Stimulated activated naive B cell treated with anti-CD40 and anti-IgM and Interleukin-4, amounts not matched to agents 10 μg/mL and 1 μg/mL and 100 μg/mL, for 72 hours (primary cell): Measurements from ENCODE around the gene UBAP2L.
"Not testable (repeated sequence)": the region's sequence is repeated elsewhere in the genome, so short reads cannot be mapped to it uniquely, and the experiment has no call there.

ENCODE experiments used
- ATAC-seq, 2 donors: fragments of 150-1000 bp; cut with Tn5 transposase; replicated peaks; 2 replicates each; pipeline ENCODE4 v1.10.0; 2021; ENCODE audit warnings: moderate library complexity in 1 of 2
- DNase-seq: peaks from one replicate; pipeline ENCODE4 v3.0.0; 2021
- H3K27ac Mint-ChIP-seq: one replicate; pipeline ENCODE4 v1.8.0; 2022; ENCODE audit warnings: mild to moderate bottlenecking, mixed read lengths
- H3K27me3 Mint-ChIP-seq, 2 donors: one replicate each; pipeline ENCODE4 v1.8.0; 2022; ENCODE audit warnings: mixed read lengths in 2 of 2
- H3K36me3 Mint-ChIP-seq, 2 donors: one replicate each; pipeline ENCODE4 v1.8.0; 2022; ENCODE audit warnings: mixed read lengths in 2 of 2, mild to moderate bottlenecking in 1 of 2
- H3K4me1 Mint-ChIP-seq, 2 donors: one replicate each; pipeline ENCODE4 v1.8.0; 2022; ENCODE audit warnings: mixed read lengths in 2 of 2, mild to moderate bottlenecking in 1 of 2
- H3K4me3 Mint-ChIP-seq, 2 donors: one replicate each; pipeline ENCODE4 v1.8.0; 2022; ENCODE audit warnings: mild to moderate bottlenecking in 2 of 2, mixed read lengths in 2 of 2, moderate library complexity in 1 of 2
- H3K9me3 Mint-ChIP-seq, 2 donors: one replicate each; pipeline ENCODE4 v1.8.0; 2022; ENCODE audit warnings: mixed read lengths in 2 of 2, mild to moderate bottlenecking in 1 of 2

The UBAP2L gene

GRCh38 chr1:154219541-154219940, 1.2 kb upstream of the UBAP2L start:
- Mint-ChIP-seq H3K4me1 (peaks cover 24 to 60% of the 10 kb centered on the region in 2 donors), H3K36me3 (peaks cover 34 to 48% of the 10 kb centered on the region in 2 donors), H3K27ac (peak overlapping the region; percentile 99), H3K27me3 (no peaks in the 10 kb centered on the region), H3K4me3 (peak overlapping the region; percentile 95 to 96), H3K9me3 (no peaks in the 10 kb centered on the region)
- ATAC-seq (no peak), DNase-seq (no peak)

GRCh38 chr1:154220970-154221277, 169 bp downstream of the UBAP2L start:
- Mint-ChIP-seq H3K4me1 (peaks cover 30 to 72% of the 10 kb centered on the region in 2 donors), H3K27me3 (no peaks in the 10 kb centered on the region), H3K36me3 (peaks cover 40 to 54% of the 10 kb centered on the region in 2 donors), H3K9me3 (no peaks in the 10 kb centered on the region), H3K27ac (peak overlapping the region; percentile 99), H3K4me3 (peak overlapping the region; percentile 95 to 96)
- DNase-seq (no peak), ATAC-seq (no peak)

- peaks cover 33 to 72% of the 10 kb centered on the region in 2 donors for H3K4me1 Mint-ChIP-seq
- H3K9me3 Mint-ChIP-seq: no peaks in the 10 kb centered on the region
- no peaks in the 10 kb centered on the region for H3K27me3 Mint-ChIP-seq
- H3K27ac Mint-ChIP-seq: peak overlapping the region; percentile 99
- ATAC-seq (peak; percentile 33 to 39), DNase-seq (peak; percentile 48)
- H3K36me3 Mint-ChIP-seq: peaks cover 40 to 55% of the 10 kb centered on the region in 2 donors
- peak overlapping the region; percentile 95 to 96 for H3K4me3 Mint-ChIP-seq
Observed at GRCh38 chr1:154221278-154222001, 685 bp downstream of the UBAP2L start.

GRCh38 chr1:154222518-154222917, 1.8 kb downstream of the UBAP2L start:
- peak overlapping the region; percentile 99 for H3K27ac Mint-ChIP-seq
- H3K27me3 Mint-ChIP-seq: no peaks in the 10 kb centered on the region
- peaks cover 43 to 62% of the 10 kb centered on the region in 2 donors for H3K36me3 Mint-ChIP-seq

GRCh38 chr1:154222918-154223317, 2.2 kb downstream of the UBAP2L start:
- Mint-ChIP-seq H3K36me3 (peaks cover 39 to 62% of the 10 kb centered on the region in 2 donors), H3K9me3 (no peaks in the 10 kb centered on the region), H3K4me1 (peaks cover 32 to 69% of the 10 kb centered on the region in 2 donors), H3K27me3 (no peaks in the 10 kb centered on the region), H3K4me3 (peak overlapping the region; percentile 70 to 75), H3K27ac (peak overlapping the region; percentile 51)
- ATAC-seq (no peak), DNase-seq (no peak)

More at GRCh38 chr1:154222518-154222917, 1.8 kb downstream of the UBAP2L start:
- Mint-ChIP-seq H3K4me3 (peak overlapping the region; percentile 95 to 96), H3K4me1 (peaks cover 32 to 73% of the 10 kb centered on the region in 2 donors), H3K9me3 (no peaks in the 10 kb centered on the region)
- ATAC-seq: no peak
- no peak for DNase-seq

- peaks cover 30 to 68% of the 10 kb centered on the region in 2 donors for H3K4me1 Mint-ChIP-seq
- no peaks in the 10 kb centered on the region for H3K27me3 Mint-ChIP-seq
- DNase-seq (no peak), ATAC-seq (no peak)
- H3K9me3 Mint-ChIP-seq: no peaks in the 10 kb centered on the region
- H3K4me3 Mint-ChIP-seq: peak overlapping the region; percentile 41 to 70
- H3K27ac Mint-ChIP-seq: peak overlapping the region; percentile 37
- H3K36me3 Mint-ChIP-seq: peaks cover 41 to 64% of the 10 kb centered on the region in 2 donors
Observed at GRCh38 chr1:154223621-154224020, 2.9 kb downstream of the UBAP2L start.

- Mint-ChIP-seq H3K4me1 (peaks cover 28 to 59% of the 10 kb centered on the region in 2 donors), H3K27ac (no peak overlapping the region)
Observed at GRCh38 chr1:154225370-154225769, 4.6 kb downstream of the UBAP2L start.

GRCh38 chr1:154231112-154231511, 10.4 kb downstream of the UBAP2L start:
- H3K4me3 Mint-ChIP-seq, ATAC-seq, H3K9me3 Mint-ChIP-seq, H3K27me3 Mint-ChIP-seq, H3K27ac Mint-ChIP-seq, DNase-seq: not testable (repeated sequence)
- Mint-ChIP-seq H3K4me1 (peaks cover 9 to 29% of the 10 kb centered on the region in 2 donors), H3K36me3 (peaks cover 37 to 62% of the 10 kb centered on the region in 2 donors)

More at GRCh38 chr1:154225370-154225769, 4.6 kb downstream of the UBAP2L start:
- H3K4me3 Mint-ChIP-seq: no peak overlapping the region
- ATAC-seq (no peak), DNase-seq (no peak)
- peaks cover 36 to 61% of the 10 kb centered on the region in 2 donors for H3K36me3 Mint-ChIP-seq
- no peaks in the 10 kb centered on the region for H3K27me3 Mint-ChIP-seq
- H3K9me3 Mint-ChIP-seq: no peaks in the 10 kb centered on the region

- not testable (repeated sequence) for DNase-seq, H3K9me3 Mint-ChIP-seq, H3K4me3 Mint-ChIP-seq, H3K27ac Mint-ChIP-seq, H3K27me3 Mint-ChIP-seq, ATAC-seq
- peaks cover 7 to 16% of the 10 kb centered on the region in 2 donors for H3K4me1 Mint-ChIP-seq
- H3K36me3 Mint-ChIP-seq: peaks cover 40 to 62% of the 10 kb centered on the region in 2 donors
Observed at GRCh38 chr1:154233127-154233526, 12.4 kb downstream of the UBAP2L start.

- H3K4me1 Mint-ChIP-seq: peaks cover 10 to 17% of the 10 kb centered on the region in 2 donors
- H3K9me3 Mint-ChIP-seq: no peaks in the 10 kb centered on the region
- DNase-seq: no peak
- H3K36me3 Mint-ChIP-seq: peaks cover 46 to 58% of the 10 kb centered on the region in 2 donors
- H3K4me3 Mint-ChIP-seq: no peak overlapping the region
- no peak for ATAC-seq
- H3K27me3 Mint-ChIP-seq: no peaks in the 10 kb centered on the region
- no peak overlapping the region for H3K27ac Mint-ChIP-seq
Observed at GRCh38 chr1:154236855-154237254, 16.1 kb downstream of the UBAP2L start.

- Mint-ChIP-seq H3K9me3 (no peaks in the 10 kb centered on the region), H3K27ac (no peak overlapping the region), H3K4me1 (peaks cover 10 to 17% of the 10 kb centered on the region in 2 donors), H3K4me3 (no peak overlapping the region), H3K27me3 (no peaks in the 10 kb centered on the region), H3K36me3 (peaks cover 49 to 62% of the 10 kb centered on the region in 2 donors)
- no peak for DNase-seq
- no peak for ATAC-seq
Observed at GRCh38 chr1:154237435-154237834, 16.7 kb downstream of the UBAP2L start.

GRCh38 chr1:154237880-154238506, 17.2 kb downstream of the UBAP2L start:
- DNase-seq (no peak), ATAC-seq (no peak)
- Mint-ChIP-seq H3K4me3 (no peak overlapping the region), H3K36me3 (peaks cover 52 to 67% of the 10 kb centered on the region in 2 donors), H3K9me3 (no peaks in the 10 kb centered on the region), H3K27ac (peak overlapping the region; percentile 20), H3K4me1 (peaks cover 10 to 17% of the 10 kb centered on the region in 2 donors), H3K27me3 (no peaks in the 10 kb centered on the region)

GRCh38 chr1:154239491-154239890, 18.7 kb downstream of the UBAP2L start:
- Mint-ChIP-seq H3K27ac (no peak overlapping the region), H3K36me3 (peaks cover 56 to 70% of the 10 kb centered on the region in 2 donors), H3K4me1 (peaks cover 8 to 12% of the 10 kb centered on the region in 2 donors), H3K9me3 (no peaks in the 10 kb centered on the region), H3K27me3 (no peaks in the 10 kb centered on the region), H3K4me3 (no peak overlapping the region)
- ATAC-seq (no peak), DNase-seq (no peak)

GRCh38 chr1:154240294-154240833, 19.6 kb downstream of the UBAP2L start:
- no peaks in the 10 kb centered on the region for H3K9me3 Mint-ChIP-seq
- DNase-seq (no peak), ATAC-seq (no peak)
- H3K4me1 Mint-ChIP-seq: peaks cover 8 to 12% of the 10 kb centered on the region in 2 donors
- no peak overlapping the region for H3K27ac Mint-ChIP-seq
- H3K4me3 Mint-ChIP-seq: no peak overlapping the region
- H3K27me3 Mint-ChIP-seq: no peaks in the 10 kb centered on the region
- peaks cover 49 to 62% of the 10 kb centered on the region in 2 donors for H3K36me3 Mint-ChIP-seq
